Nucleus accumbens (tissue), 56 donors: ENCODE measurements around the gene NTM.

Experiments
- DNase-seq, 56 donors: peaks; one replicate each; lab custom pipeline; 2025; lab: John Stamatoyannopoulos, UW

Gene NTM

DNA sequence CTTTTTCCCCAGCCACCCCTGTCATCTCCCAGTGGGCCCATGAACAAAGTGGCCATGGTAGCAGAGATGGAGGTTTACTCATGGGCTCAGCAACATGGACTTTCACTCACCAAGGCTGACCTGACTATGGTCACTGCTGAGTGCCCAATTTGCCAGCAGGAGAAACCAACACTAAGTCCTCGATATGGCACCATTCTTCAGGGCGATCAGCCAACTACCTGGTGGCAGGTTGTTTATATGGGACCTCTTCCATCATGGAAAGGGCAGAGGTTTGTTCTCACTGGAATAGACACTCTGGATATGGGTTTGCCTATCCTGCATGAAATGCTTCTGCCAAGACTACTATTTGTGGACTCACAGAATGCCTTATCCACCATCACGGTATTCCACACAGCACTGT, 1009.1 kb downstream of the NTM start:
- DNase-seq: no peak
